Suprapubic skin (tissue), 4 donors: Measurements from ENCODE around the gene LRRC43. TPM values are rescaled to one million over a fixed set of nuclear protein-coding genes. Genes with fewer than 3 reads are reported as not detected.
"Not testable (repeated sequence)": the region's sequence is repeated elsewhere in the genome, so short reads cannot be mapped to it uniquely, and the experiment has no call there.

Experiments used
- DNase-seq, 2 donors: peaks; one replicate each; pipeline ENCODE4 v3.0.0-alpha.2; 2019; ENCODE audit warnings: low spot score in 2 of 2
- H3K27ac ChIP-seq: fragments of 200-600 bp; sonication (generic); one replicate; pipeline ENCODE4 v1.5.1; 2019
- H3K27me3 ChIP-seq: fragments of 200-600 bp; sonication (generic); one replicate; pipeline ENCODE4 v1.5.1; 2019
- H3K36me3 ChIP-seq: fragments of 200-600 bp; sonication (generic); one replicate; pipeline ENCODE4 v1.5.1; 2019
- H3K4me1 ChIP-seq: fragments of 200-600 bp; sonication (generic); one replicate; pipeline ENCODE4 v1.5.1; 2019
- H3K4me3 ChIP-seq: fragments of 200-600 bp; sonication (generic); one replicate; pipeline ENCODE4 v1.5.1; 2019; ENCODE audit warnings: mild to moderate bottlenecking
- H3K9me3 ChIP-seq: fragments of 200-600 bp; sonication (generic); one replicate; pipeline ENCODE4 v1.5.1; 2019
- EP300 ChIP-seq: sonication (generic); formaldehyde crosslinking; IDR thresholded peaks from one replicate; pipeline ENCODE4 v1.6.1; 2017; ENCODE audit warnings: antibody characterized with exemption
- POLR2A ChIP-seq, 2 donors: fragments of 450-650 bp; IDR thresholded peaks; one replicate each; pipeline ENCODE4 v1.6.1; 2017; ENCODE audit warnings: antibody characterized with exemption in 2 of 2, mild to moderate bottlenecking in 2 of 2, moderate library complexity in 2 of 2
- POLR2AphosphoS5 ChIP-seq, 3 donors: sonication (generic); formaldehyde crosslinking; IDR thresholded peaks; one replicate each; pipeline ENCODE4 v1.6.1; 2017; ENCODE audit warnings: antibody characterized with exemption in 3 of 3
- WGBS: methylation state at CpG from one replicate; pipeline ENCODE4 v1.1.5; 2018; 5-methylcytosine and 5-hydroxymethylcytosine counted together
- total RNA-seq, 4 donors: library from RNA; depleted of rRNA; stranded (reverse); fragments of >200 nt; gene quantifications; one replicate each; pipeline ENCODE4 v1.1.0, GENCODE V29; 2016
- TF ChIP-seq, protein P1 (sequence below), 2 donors: fragments of 200-600 bp in 1 of 2; fragments of 450-650 bp in 1 of 2; sonication (generic) in 1 of 2; IDR thresholded peaks; one replicate each; pipeline ENCODE4 v1.5.1; 2016 to 2019; ENCODE audit warnings: antibody characterized with exemption in 2 of 2, mild to moderate bottlenecking in 1 of 2, moderate library complexity in 1 of 2

The LRRC43 gene
- total RNA-seq, 4 donors from 2014 or later: 1.1 TPM; not detected in 3

DNA sequence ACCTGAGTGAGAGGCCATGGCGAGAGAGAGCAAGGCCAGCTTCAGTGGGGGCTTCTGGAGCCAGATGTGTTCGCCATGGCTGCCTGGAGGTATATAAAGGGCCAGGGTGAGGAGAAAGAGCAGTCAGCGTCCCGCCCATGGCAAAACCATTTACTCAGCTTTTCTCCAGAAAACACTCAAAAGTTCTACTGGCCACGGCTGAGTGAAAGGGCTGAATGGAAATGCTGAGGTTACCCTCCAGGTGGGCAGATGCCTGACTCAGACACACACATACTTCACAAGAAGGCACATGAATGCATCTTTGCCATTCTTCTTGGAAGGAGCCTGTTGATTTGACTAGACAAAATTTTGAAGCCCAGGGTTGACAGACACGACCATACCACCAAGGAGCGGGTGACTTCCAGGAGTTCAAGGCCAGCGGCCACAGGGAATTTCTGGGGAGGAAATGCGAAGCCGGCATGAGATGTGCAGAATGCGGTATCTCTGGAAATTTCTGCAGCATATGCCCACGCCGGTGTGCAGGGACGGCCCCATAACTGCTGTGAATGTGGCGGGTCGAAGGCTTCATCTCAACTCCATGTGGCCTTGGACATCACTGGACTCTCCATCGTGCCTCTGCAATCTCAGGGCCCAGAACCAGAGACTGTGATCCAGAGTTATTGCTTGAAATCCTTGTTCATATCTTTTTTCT lies 8.6 kb upstream of the LRRC43 start, which contains the start of gene IL31:
Gene IL31, minus strand, starts transcription at position 67 of the 691 bp plus-strand sequence. Its CDS starts 49 bp downstream, at position 18.
- Histone ChIP-seq H3K4me1 (no peaks in the 10 kb centered on the region), H3K9me3 (no peaks in the 10 kb centered on the region), H3K4me3 (no peak within 1 kb of the TSS), H3K27ac (no peak within 1 kb of the TSS), H3K27me3 (no peaks in the 10 kb centered on the region), H3K36me3 (no peaks in the 10 kb centered on the region)
- WGBS: 89% methylated on average over 16 of the region's 17 CpGs
- no peak for TF ChIP-seq POLR2AphosphoS5 (IDR thresholded peaks at IDR 0.05)
- TF ChIP-seq POLR2A (IDR thresholded peaks at IDR 0.05): no peak
- TF ChIP-seq, protein P1, sequence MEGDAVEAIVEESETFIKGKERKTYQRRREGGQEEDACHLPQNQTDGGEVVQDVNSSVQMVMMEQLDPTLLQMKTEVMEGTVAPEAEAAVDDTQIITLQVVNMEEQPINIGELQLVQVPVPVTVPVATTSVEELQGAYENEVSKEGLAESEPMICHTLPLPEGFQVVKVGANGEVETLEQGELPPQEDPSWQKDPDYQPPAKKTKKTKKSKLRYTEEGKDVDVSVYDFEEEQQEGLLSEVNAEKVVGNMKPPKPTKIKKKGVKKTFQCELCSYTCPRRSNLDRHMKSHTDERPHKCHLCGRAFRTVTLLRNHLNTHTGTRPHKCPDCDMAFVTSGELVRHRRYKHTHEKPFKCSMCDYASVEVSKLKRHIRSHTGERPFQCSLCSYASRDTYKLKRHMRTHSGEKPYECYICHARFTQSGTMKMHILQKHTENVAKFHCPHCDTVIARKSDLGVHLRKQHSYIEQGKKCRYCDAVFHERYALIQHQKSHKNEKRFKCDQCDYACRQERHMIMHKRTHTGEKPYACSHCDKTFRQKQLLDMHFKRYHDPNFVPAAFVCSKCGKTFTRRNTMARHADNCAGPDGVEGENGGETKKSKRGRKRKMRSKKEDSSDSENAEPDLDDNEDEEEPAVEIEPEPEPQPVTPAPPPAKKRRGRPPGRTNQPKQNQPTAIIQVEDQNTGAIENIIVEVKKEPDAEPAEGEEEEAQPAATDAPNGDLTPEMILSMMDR (IDR thresholded peaks at IDR 0.05): no peak
- TF ChIP-seq EP300: no peak
- no peak for DNase-seq

DNA sequence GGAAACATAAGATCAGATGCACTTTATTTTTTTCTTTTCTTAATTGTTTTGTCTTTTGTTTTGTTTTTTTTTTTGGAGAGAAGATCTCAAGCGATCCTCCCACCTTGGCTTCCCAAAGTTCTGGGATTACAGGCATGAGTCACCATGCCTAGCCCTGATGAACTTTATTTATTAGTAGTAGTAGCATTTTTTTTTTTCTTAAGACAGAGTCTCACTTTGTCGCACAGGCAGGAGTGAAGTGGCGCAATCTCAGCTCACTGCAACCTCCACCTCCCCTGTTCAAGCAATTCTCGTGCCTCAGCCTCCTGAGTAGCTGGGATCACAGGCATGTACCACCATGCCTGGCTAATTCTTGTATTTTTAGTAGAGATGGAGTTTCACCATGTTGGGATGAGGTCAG lies 6.5 kb upstream of the LRRC43 start:
- 85% methylated on average over 4 of the region's 4 CpGs for WGBS

DNA sequence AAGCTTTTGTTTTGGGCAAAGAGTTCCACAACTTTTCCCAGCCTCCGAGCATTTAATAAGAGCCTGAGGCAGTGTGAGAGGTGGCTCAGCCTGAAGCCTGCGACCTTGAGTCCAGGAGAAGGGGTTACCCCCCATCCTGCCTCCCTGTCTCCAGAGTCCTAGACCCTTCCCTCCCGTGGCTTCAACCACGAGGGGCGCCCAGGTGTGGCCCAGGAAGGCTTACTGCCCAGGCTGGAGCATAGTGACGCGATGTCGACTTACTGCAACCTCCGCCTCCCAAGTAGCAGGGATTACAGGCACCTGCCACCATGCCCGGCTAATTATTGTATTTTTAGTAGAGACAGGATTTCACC lies 641 bp downstream of the LRRC43 start:
- Histone ChIP-seq H3K27me3 (peaks cover 4% of the 10 kb centered on the region), H3K27ac (no peak overlapping the region), H3K9me3 (no peaks in the 10 kb centered on the region), H3K4me1 (peaks cover 10% of the 10 kb centered on the region), H3K36me3 (no peaks in the 10 kb centered on the region), H3K4me3 (peak overlapping the region; percentile 54)
- no peak for DNase-seq
- WGBS: 87% methylated on average over 8 of the region's 10 CpGs
- TF ChIP-seq, protein P1 (IDR thresholded peaks at IDR 0.05): no peak
- TF ChIP-seq EP300: no peak
- no peak for TF ChIP-seq POLR2A (IDR thresholded peaks at IDR 0.05)
- no peak for TF ChIP-seq POLR2AphosphoS5 (IDR thresholded peaks at IDR 0.05)

More for the DNA sequence above, 6.5 kb upstream of the LRRC43 start:
- not testable (repeated sequence) for H3K4me3 ChIP-seq, H3K9me3 ChIP-seq, H3K4me1 ChIP-seq, H3K27ac ChIP-seq, DNase-seq, H3K27me3 ChIP-seq, H3K36me3 ChIP-seq

DNA sequence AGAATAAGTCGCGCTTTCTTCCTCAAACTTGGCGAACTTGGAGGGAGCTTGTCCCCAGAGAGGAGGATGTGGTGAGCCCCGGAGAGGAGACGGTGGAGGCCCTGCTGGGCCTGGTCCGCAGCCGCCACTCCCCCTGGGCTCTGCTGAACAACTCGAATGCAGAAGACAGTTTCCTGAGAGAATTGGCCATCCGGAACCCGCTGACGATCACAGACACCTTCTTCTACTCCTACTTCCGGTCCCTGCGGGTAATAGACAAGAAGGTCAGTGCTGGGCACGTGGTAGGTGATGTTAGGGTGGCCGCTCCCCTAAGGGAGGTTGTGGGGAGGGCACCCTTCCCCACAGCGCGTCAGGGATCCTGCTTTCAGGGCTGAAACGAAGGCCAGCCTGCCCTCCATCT lies 1.6 kb downstream of the LRRC43 start:
- DNase-seq: no peak
- no peaks in the 10 kb centered on the region for H3K9me3 ChIP-seq
- H3K4me1 ChIP-seq: peaks cover 10% of the 10 kb centered on the region
- H3K27me3 ChIP-seq: peaks cover 7% of the 10 kb centered on the region
- no peak overlapping the region for H3K4me3 ChIP-seq
- no peak overlapping the region for H3K27ac ChIP-seq
- H3K36me3 ChIP-seq: no peaks in the 10 kb centered on the region
- WGBS: 84% methylated on average over 16 of the region's 18 CpGs
- no peak for TF ChIP-seq POLR2A (IDR thresholded peaks at IDR 0.05)
- no peak for TF ChIP-seq POLR2AphosphoS5 (IDR thresholded peaks at IDR 0.05)
- TF ChIP-seq, protein P1 (IDR thresholded peaks at IDR 0.05): no peak
- TF ChIP-seq EP300: no peak

DNA sequence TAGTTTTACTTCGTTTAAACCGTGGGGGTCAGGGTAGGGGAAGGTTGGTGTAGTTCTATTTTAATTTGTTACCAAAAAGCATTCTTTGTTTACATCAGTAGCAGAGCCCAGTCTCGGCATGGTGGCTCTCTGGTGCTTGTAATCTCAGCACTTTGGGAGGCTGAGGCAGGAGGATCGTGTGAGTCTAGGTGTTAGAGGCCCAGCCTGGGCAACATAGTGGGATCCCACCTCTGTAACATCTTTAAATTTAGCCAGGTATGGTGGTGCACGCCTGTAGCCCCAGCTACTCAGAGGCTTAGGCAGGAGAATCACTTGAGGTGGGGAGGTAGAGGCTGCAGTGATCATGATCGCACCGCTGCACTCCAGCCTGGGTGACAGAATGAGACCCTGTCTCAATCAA lies 2.2 kb downstream of the LRRC43 start:
- no peak for DNase-seq
- no peak overlapping the region for H3K4me3 ChIP-seq
- WGBS: 99% methylated on average over 7 of the region's 7 CpGs
- no peaks in the 10 kb centered on the region for H3K36me3 ChIP-seq
- H3K4me1 ChIP-seq: peaks cover 10% of the 10 kb centered on the region
- H3K9me3 ChIP-seq: no peaks in the 10 kb centered on the region
- H3K27ac ChIP-seq: no peak overlapping the region
- no peak for TF ChIP-seq POLR2AphosphoS5 (IDR thresholded peaks at IDR 0.05)
- TF ChIP-seq EP300: no peak
- TF ChIP-seq, protein P1 (IDR thresholded peaks at IDR 0.05): no peak
- TF ChIP-seq POLR2A (IDR thresholded peaks at IDR 0.05): no peak
- H3K27me3 ChIP-seq: peaks cover 7% of the 10 kb centered on the region
